ELR (cell line): ENCODE data around the gene ZC3H7A.

Source experiments
- DNase-seq: peaks from one replicate; pipeline ENCODE4 v3.0.0-alpha.2; 2015; ENCODE audit warnings: low read depth

ZC3H7A gene

GRCh38 chr16:11735787-11736186 is 61.3 kb downstream of the ZC3H7A start:
- no peak for DNase-seq

GRCh38 chr16:11734653-11735043 is 62.4 kb downstream of the ZC3H7A start:
- no peak for DNase-seq

DNA sequence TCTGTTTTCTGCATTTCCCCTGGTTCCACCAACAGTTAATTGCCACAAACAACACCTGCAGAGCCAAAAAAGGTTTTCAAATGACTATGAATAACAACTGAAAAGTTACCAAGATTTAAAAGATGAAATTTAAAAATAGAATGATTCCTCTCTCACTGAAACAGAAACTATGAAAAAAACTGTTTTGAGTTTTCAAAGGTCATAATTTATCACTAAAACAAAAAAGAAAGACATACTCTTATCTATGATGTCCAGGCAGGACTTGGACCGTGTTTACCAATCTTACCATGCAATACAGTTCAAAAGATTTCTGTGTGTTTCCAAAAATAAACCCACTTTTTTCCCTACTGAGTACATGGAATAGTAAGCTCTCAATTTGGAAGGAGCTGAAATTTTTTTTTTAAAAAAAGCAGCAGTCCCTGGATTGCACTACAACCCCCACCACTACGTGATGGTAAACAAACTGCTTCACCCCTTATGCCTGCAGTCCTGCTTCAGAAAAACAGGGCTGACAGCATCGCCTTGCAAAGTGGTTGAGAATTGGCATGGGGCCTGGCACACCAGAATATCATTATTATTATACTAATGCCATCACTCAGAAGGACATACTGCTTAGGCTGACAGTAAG is 62.9 kb downstream of the ZC3H7A start:
- DNase-seq, result no peak

- DNase-seq, result no peak
Observed at GRCh38 chr16:11731222-11731621, 65.8 kb downstream of the ZC3H7A start.

DNA sequence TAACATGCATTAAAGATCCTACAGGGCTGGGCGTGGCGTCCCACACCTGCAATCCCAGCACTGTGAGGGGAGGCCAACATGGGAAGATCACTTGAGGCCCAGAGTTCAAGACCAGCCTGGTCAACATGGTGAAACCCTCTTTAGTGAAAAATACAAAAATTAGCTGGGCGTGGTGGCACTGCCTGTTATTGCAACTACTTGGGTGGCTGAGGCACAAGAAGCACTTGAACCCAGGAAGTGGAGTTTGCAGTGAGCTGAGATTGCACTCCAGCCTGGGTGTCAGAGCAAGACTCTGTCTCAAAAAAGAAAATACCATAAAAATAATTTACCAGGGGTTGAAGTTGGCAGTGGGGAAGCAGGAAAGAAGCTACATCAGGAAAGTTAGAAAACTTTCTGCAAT is 67.3 kb downstream of the ZC3H7A start:
- no peak for DNase-seq

DNA sequence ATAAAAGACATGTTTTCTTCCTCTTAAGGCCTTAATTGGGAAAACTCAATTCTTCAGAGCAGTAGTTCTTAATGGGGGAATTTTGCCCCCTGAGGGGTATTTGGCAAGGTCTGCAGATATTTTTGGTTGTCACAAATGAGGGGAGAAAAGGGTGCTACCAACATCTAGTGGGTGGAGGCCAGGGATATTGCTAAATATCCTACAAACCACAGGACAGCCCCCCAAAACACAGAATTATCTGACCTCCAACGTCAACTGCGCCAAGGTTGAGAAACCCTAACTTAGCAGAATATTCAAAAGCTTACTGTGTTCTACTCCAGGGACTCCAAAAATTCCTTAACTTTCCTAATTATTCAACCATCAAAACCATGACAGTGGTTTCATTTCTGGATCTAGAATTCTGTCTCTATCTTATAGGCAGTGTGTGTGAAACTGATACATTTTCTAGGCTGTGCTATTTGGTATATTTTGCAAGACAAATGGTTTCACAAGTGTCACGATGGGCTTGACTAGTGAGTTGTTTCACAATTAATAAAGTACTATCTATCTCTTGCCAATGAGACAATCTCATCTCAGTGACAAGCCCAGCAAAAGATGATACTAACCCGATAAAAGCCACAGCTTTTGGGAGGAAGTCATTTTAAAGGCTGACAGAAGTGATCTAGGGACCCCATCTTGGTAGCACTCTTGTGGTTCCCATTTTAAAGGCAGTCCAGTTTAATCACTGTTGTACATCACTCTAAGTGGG is 69.1 kb downstream of the ZC3H7A start:
- DNase-seq, result no peak

DNA sequence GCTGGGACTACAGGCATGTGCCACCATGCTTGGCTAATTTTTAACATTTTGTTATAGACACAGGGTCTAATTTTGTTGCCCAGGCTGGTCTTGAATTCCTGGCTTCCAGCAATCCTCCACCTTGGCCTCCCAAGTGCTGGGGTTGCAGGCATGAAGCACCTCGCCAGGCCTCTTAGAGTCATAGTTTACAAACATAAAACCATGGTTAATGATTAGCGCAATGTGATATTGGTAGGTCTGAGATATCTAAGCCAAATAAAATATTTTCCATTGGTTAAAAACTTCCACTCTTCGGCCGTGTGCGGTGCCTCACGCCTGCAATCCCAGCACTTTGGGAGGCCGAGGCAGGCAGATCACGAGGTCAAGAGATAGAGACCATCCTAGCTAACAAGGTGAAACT is 71.0 kb downstream of the ZC3H7A start:
- DNase-seq, result no peak

DNA sequence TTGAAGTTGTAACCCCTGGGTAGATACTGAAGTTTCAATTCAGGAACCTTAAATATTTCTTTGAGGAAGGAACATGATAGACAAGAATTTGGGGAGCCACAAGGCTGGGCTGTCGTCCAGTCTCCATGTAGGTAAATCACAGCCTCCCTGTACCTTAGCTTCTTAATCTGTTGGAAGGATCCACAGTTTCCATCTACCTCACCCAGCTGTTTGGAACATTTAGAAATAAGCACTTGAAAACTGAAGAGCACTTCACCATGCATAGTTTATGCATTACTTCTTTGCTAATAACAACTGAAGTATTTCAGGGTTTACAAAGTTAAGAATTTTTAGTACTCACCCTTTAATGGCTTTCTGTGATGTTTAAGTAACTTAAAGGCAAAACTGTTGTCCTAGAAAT is 71.6 kb downstream of the ZC3H7A start:
- no peak for DNase-seq

- no peak for DNase-seq
Observed at GRCh38 chr16:11722468-11722808, 74.6 kb downstream of the ZC3H7A start.

DNA sequence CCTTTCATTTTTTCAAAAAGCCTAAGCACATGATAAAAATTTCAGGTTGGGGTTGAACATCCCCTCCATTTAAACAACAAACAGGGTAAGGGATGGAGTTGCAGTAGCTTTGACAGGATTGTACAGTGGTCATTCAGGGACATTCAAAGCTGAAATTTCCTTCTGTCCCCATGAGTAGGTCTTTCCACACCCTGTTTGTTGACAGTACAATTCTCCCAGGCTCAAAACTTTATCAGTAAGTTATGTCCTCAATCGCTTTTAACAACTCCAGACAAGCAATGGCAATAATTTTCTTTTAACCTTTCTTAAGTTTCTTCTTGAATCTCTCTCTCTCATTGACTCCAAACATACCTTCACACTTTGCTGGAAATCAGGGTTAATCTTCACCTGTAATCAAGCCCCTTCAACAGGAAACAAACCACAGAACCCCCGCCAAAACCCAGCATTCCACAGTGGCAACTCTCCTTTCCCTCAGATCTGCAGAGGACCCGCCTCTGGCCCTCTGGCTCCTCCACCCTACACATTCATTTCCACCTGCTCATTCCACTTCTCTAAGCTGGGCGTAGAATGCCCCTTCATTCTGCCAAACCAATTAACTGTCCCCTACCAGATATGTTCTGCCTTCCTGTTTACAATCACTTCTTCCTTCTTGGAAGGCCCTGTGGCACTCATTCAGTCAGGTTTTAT is 75.1 kb downstream of the ZC3H7A start:
- DNase-seq, result no peak

- DNase-seq, result no peak
Observed at GRCh38 chr16:11719762-11720161, 77.3 kb downstream of the ZC3H7A start.

DNA sequence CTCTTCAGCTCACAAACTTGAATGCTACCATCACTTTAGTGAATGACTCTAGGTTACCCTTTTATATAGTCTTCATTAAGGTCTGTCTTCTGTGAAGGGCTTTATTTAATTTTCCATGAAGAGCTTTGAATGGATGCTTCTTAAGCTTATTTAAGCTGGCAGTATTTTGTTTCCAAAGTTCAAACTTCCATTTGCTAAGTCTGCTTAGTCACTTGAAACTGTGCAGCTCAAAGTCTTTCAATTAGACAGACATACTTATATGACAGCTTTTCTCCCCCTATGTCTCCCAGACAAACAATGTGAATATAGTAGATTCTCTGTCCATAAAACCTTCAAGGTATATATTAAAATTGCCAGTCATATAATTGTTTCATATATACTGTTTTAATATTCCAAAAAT is 77.9 kb downstream of the ZC3H7A start:
- DNase-seq, result no peak

DNA sequence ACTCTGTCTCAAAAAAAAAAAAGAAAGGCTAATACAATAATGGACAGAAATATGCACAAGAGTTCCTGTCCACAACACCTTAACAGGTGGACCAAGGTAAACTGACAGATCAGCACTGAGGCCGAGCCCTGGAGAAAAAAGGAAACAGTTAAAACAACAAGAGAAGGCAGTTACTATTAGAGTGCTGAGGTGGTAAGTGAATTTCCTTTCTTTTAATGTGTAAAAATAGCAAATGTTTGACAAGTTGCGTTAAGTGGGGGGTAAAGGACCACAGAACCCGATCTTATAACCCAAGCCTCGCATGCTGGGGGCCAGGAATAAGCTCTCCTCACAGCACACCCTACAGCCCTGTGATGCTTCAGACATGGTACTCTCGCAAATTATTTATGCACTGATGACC is 79.2 kb downstream of the ZC3H7A start:
- no peak for DNase-seq

- no peak for DNase-seq
Observed at GRCh38 chr16:11716336-11716735, 80.7 kb downstream of the ZC3H7A start.

DNA sequence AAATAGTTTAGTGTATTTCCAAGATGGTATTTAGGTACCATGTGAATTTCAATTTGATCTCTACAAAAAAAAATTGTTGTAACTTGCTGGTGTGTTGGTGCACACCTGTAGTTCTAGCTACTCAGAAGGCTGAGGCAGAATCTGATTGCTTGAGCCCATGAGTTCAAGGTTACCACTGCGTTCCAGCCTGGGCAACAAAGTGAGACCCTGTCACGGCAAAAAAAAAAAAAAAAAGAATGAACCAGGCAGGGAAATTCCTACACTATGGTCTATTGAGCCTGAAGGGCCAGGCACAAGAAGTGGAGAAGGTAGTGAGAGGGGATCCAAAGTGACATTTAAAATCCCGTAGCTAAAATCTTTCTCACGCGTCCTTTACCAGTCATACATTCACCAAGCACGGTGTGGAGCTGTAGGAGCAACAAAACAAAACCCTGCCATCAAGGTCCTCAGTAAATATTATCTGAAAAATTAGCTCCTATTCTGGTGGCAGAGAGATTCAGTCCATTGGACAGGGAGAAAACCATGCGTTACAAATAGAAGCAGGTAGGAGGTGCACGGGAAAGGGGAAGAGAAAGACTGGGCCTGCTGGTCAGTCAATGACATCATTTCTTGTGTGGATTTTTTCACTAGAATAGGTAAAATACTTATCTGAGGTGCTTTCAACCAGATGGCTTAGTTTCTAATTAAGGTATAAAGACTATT is 81.7 kb downstream of the ZC3H7A start:
- DNase-seq, result no peak

- no peak for DNase-seq
Observed at GRCh38 chr16:11712122-11712521, 84.9 kb downstream of the ZC3H7A start.

GRCh38 chr16:11711662-11712061 is 85.4 kb downstream of the ZC3H7A start:
- DNase-seq, result no peak

- peak; percentile 7 for DNase-seq
Observed at GRCh38 chr16:11708421-11708820, 88.6 kb downstream of the ZC3H7A start.

DNA sequence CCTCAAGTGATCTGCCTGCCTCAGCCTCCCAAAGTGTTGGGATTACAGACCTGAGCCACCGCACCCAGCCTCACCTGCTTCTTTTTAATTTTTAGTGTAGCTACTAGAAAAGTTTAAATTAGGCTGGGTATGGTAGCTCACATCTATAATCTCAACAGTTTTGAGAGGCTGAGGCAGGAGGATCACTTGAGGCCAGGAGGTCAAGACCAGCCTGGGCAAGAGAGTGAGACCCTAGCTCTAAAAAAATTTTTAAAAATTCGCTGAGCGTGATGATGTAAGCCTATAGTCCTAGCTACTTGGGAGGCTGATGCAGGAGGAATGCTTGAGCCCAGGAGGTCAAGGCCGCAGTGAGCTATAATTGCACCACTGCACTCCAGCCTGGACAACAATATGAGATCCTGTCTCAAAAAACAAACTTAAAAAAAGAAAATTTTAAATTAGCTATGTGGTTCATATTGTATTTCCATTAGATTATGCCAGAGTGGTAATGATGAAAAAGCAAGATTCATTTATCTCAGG is 89.3 kb downstream of the ZC3H7A start:
- no peak for DNase-seq

- DNase-seq, result no peak
Observed at GRCh38 chr16:11706180-11706742, 90.8 kb downstream of the ZC3H7A start.

- DNase-seq, result no peak
Observed at GRCh38 chr16:11705311-11706025, 91.6 kb downstream of the ZC3H7A start.
